ENCODE measurements around the gene FBXO44.

DNA sequence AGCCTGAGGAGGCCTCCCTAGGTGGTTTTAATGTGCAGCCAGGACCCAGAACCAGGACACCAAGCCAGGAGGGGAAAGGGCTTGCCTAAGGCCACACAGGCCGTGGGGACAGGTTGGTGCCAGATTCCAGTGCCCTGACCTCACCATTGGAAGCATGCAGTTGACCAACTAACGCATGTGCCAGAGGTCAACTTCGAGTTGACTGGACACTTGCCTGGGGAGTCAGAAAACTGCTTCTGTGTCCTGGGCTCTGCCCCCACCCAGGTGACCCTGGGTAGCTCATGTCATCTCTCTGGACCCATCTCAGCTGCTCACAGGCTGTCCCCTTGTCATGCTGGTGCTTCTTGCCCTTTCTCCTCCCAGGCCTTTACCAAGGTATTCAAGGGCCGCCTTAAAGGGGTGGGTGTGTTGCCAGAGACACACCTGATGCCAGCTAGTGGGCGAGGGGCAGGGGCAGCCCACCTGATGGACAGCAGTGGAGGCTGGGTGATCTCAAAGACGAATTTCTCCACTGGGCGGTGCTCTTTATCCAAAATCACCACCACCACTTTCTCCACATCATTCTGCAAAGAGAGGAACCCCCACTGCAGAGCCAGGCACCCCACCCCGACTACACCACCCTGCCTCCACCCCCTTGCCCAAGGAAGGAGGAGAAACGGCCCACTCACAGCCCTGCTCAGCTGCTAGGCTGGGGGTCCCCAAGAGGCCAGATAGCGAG is 21.9 kb downstream of the FBXO44 start:
- TF ChIP-seq, protein P1, sequence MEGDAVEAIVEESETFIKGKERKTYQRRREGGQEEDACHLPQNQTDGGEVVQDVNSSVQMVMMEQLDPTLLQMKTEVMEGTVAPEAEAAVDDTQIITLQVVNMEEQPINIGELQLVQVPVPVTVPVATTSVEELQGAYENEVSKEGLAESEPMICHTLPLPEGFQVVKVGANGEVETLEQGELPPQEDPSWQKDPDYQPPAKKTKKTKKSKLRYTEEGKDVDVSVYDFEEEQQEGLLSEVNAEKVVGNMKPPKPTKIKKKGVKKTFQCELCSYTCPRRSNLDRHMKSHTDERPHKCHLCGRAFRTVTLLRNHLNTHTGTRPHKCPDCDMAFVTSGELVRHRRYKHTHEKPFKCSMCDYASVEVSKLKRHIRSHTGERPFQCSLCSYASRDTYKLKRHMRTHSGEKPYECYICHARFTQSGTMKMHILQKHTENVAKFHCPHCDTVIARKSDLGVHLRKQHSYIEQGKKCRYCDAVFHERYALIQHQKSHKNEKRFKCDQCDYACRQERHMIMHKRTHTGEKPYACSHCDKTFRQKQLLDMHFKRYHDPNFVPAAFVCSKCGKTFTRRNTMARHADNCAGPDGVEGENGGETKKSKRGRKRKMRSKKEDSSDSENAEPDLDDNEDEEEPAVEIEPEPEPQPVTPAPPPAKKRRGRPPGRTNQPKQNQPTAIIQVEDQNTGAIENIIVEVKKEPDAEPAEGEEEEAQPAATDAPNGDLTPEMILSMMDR (tag by site-specific recombination; IDR thresholded peaks at IDR 0.05) = peak; percentile 27; the same call in 1 of the 2 replicates
- TF ChIP-seq OSR2 (tag by site-specific recombination; IDR thresholded peaks at IDR 0.05) = no peak
- no peak for TF ChIP-seq ZFP41 (tag by site-specific recombination; IDR thresholded peaks at IDR 0.05; ENCODE audit: borderline replicate concordance)
- no peak for TF ChIP-seq ZNF239 (tag by site-specific recombination; IDR thresholded peaks at IDR 0.05)
- no peak for TF ChIP-seq ZNF76 (tag by site-specific recombination; IDR thresholded peaks at IDR 0.05; ENCODE audit: borderline replicate concordance, low read depth)
- no peak for TF ChIP-seq ZNF692 (tag by site-specific recombination; IDR thresholded peaks at IDR 0.05)
- TF ChIP-seq ZNF776 (tag by site-specific recombination; IDR thresholded peaks at IDR 0.05; ENCODE audit: borderline replicate concordance) = no peak
